GM12873 (cell line): Measurements from ENCODE around the gene FUNDC2.
A peak's percentile ranks its signal among the peaks of the same experiment; 100 is the strongest.

ENCODE experiments used
- TF ChIP-seq, protein P1 (sequence below): IDR thresholded peaks from 2 replicates; pipeline ENCODE4 v1.5.1; 2012; ENCODE audit warnings: low read depth, mild to moderate bottlenecking, moderate library complexity, low read length, control low read depth; ENCODE audit not compliant: insufficient read depth; ENCODE audit errors: missing control alignments

FUNDC2 gene

DNA sequence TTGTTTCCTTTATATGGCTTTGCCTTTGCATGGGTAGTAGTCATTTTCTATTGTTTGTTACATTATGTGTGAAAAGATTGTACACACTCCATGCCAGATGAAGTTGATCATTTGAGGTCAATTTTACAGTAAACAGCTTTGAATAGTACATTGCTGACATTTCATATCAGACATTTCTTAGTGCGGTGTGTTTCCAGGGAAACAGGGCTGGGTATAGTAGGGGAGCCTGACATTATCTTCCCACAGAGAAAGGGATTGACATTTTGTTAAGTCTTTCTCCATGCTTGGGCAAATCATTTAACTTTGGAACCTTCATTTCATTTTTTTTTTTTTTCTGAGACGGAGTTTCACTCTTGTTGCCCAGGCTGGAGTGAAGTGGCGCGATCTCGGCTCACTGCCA is 5.0 kb downstream of the FUNDC2 start:
- TF ChIP-seq, protein P1, sequence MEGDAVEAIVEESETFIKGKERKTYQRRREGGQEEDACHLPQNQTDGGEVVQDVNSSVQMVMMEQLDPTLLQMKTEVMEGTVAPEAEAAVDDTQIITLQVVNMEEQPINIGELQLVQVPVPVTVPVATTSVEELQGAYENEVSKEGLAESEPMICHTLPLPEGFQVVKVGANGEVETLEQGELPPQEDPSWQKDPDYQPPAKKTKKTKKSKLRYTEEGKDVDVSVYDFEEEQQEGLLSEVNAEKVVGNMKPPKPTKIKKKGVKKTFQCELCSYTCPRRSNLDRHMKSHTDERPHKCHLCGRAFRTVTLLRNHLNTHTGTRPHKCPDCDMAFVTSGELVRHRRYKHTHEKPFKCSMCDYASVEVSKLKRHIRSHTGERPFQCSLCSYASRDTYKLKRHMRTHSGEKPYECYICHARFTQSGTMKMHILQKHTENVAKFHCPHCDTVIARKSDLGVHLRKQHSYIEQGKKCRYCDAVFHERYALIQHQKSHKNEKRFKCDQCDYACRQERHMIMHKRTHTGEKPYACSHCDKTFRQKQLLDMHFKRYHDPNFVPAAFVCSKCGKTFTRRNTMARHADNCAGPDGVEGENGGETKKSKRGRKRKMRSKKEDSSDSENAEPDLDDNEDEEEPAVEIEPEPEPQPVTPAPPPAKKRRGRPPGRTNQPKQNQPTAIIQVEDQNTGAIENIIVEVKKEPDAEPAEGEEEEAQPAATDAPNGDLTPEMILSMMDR: no peak

DNA sequence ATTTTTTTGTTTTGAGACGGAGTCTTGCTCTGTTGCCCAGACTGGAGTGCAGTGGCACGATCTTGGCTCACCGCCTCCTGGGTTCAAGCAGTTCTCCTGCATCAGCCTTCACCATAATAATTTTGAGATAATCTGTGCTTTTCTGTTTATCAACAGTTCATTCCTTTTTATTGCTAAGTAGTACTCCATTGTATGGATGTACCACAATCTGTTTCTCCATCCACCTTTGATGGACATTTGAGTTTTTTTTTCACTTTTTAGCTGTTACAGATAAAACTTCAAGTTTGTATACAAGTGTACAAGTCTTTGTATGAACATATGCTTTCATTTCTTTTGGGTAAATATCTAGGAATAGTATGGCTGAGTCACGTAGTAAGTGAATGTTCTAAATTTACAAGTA is 9.0 kb downstream of the FUNDC2 start:
- TF ChIP-seq, protein P1: no peak

DNA sequence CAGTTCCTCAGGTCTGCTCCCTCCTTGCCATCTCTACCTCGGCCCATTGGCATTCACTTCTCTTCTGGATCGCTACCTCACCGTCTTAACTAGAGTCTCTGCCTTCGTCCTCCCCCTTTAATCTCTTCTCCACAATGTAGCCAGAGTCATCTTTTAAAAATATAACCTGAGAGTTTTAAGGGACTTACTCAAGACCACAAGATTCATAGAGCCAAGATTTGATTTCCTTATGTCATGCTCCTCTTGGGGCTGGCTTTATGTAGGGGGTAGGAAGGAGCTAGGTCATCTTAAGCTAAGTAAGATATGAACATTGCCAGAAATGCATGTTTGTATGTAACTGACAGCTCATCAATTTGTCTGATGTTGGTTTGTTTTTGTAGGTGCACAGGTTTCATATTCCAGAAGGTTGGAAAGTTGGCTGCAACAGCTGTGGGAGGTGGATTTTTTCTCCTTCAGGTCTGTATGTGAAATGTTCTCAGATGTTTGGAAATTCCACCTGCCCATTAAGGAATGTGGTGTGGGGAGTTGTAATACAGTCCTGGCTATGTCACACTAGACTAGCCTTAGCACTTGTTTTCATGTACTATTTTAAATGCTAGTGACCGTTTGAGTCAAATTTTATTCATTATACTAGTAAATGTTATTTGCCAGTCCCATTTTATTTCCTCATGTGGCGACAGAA is 19.6 kb downstream of the FUNDC2 start:
- TF ChIP-seq, protein P1: no peak

DNA sequence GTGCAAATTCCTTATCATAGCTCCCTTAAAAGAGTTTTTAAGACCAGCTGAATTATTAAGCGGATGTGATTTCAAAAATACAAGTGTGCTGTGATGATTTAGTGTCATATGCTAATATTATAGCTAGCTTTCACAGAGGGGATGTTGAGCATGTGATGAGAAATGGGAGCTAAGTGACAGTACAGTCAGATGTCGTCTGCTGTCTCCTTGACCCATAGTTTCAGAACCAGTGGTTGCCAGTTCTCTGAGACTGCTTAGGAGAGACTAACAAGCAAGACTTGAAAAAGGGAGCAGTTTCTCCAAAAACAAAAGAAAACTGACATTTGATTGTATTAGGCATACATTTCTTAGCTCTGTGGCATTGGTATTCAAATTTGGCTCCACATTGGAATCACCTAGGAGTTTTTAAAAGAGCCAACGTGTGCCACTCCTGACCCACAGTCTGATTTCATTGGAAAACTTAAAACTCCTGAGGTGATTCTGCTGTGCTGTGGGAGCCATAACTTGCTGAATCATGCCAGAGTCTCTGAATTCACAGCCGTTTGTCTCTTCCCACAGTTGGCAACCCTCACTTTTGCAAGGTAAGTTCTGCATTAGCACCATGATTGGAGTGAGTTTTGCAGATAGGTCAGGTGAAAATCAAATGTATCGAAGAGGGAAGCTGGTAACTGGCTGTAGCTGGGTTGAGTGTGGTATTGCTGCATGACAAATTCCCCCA is 20.3 kb downstream of the FUNDC2 start:
- TF ChIP-seq, protein P1: no peak

DNA sequence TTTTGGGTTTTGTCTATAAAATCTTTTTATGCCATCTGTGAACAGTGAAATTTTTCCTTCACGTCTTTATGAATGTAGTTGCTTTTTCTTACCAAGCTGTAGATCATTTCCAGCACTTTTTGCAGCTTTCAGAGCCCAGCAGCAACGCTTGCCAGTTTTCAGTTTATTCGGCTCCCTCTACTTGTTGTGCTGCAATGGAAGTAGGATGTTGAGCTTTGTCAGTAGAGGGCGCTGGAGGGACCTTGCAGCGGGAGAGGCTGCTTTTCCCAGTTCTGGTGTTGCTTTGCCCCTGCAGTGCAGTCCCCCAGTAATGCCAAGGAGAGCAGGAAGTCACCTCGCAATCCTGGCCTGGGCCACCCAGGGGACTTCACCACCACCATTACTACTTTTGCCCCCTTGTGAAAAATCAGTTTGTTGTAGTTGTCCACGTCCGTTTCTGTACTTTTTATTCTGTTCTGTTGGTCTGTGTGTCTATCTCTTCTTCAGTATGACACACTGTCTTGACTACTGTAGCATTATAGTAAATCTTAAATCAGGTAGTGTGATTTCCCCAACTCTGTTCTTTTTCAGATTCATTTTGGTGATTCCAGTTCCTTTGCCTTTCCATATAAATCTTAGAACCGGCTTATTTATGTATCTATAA is 22.5 kb downstream of the FUNDC2 start:
- TF ChIP-seq, protein P1: peak; percentile 86

DNA sequence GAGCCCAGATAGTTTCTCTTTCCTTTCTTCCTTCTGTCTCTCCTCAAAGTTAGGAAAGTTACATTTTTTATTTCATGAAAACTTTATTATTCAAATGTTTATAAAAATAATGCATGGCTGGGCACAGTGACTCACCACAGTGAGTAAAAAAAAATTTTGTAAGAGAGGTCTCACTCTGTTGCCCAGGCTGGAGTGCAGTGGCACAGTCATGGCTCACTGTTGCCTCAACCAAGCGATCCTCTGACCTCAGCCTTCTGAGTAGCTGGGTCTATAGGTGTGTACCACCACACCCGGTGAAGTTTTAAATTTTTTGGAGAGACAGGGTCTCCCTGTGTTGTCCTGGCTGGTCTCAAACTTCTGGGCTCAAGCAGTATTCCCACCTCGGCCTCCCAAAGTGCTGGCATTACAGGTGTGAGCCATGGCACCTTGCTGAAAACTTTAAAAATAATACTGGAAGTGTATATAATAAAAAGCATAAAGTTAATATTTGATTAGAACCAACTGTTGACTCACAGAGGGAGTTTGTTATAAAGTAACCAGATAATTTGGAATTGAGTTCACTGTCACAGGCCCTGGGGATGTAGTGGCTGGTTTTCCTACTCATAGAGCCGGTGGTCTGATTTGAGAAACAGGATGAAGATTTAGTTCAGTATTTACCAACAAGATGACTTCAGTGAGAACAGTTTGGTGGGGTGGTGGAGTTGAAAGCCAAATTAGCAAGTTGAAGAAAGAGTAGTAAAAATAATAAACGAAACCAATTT is 26.3 kb downstream of the FUNDC2 start:
- TF ChIP-seq, protein P1: no peak

DNA sequence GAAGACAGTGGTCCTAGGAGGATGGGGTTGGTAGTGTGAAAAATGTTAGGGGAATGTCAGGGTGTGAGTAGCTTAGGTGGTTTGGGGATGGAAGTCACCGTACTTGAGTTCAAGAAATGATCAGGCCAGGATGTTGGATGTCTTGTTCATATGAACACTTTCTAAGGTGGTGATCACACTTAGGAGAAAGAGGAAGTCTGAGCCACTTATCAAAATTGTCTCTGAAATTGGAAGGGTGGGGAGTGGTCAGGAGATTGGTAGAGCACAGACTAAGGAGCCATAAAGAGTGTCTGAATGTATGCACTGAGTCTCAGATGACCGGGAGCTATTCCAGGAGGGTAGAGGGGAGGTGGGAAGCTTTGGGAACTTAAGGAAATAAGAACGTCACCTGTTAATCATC is 27.0 kb downstream of the FUNDC2 start:
- TF ChIP-seq, protein P1: no peak
